PC-9 (cell line): ENCODE results near the gene MAGIX. TPM values are rescaled to one million over a fixed set of nuclear protein-coding genes. Genes with fewer than 3 reads are reported as not detected.
"Not testable (repeated sequence)": the region's sequence is repeated elsewhere in the genome, so short reads cannot be mapped to it uniquely, and the experiment has no call there.

Experiments
- BruUV-seq: library from RNA; stranded (reverse); fragments of 400-500 nt; replicated peaks from 2 replicates; lab custom pipeline; 2021; lab: Mats Ljungman, UMichigan
- CTCF ChIA-PET: fragments of 300-600 bp; sonication (Branson Sonifier 250); formaldehyde crosslinking; loops from one replicate; lab custom pipeline; 2022; ENCODE audit warnings: antibody characterized with exemption; lab: Charles Lee
- POLR2A ChIA-PET: fragments of 300-600 bp; sonication (Branson Sonifier 250); formaldehyde crosslinking; loops from one replicate; lab custom pipeline; 2022; ENCODE audit warnings: antibody characterized with exemption; ENCODE audit not compliant: unreplicated experiment; lab: Charles Lee
- DNase-seq, 2 experiments: peaks; one replicate each; pipeline versions ENCODE4 v3.0.0 to v3.0.0-alpha.2; 2015 to 2022; ENCODE audit warnings: mixed read lengths in 1 of 2
- H2AFZ ChIP-seq: fragments of 200-600 bp; sonication (generic); 2 replicates; pipeline ENCODE4 v1.8.1; 2017; ENCODE audit warnings: antibody characterized with exemption
- H3F3A ChIP-seq: fragments of 200-600 bp; sonication (generic); 2 replicates; pipeline ENCODE4 v1.8.1; 2017; ENCODE audit warnings: antibody characterized with exemption, mild to moderate bottlenecking, low read depth; ENCODE audit not compliant: insufficient read depth
- H3K27ac ChIP-seq: fragments of 200-600 bp; sonication (generic); 2 replicates; pipeline ENCODE4 v1.6.1; 2016; ENCODE audit warnings: mixed run types
- H3K27me3 ChIP-seq: fragments of 200-600 bp; sonication (generic); 2 replicates; pipeline ENCODE4 v1.6.1; 2016; ENCODE audit warnings: low read depth, mixed run types; ENCODE audit not compliant: insufficient read depth
- H3K36me3 ChIP-seq: fragments of 200-600 bp; sonication (generic); 2 replicates; pipeline ENCODE4 v1.6.1; 2016; ENCODE audit warnings: low read depth, mixed run types
- H3K4me1 ChIP-seq: fragments of 200-600 bp; sonication (generic); replicated peaks from 2 replicates; pipeline ENCODE4 v1.6.1; 2016; ENCODE audit warnings: mixed run types; ENCODE audit not compliant: insufficient read depth
- H3K4me2 ChIP-seq: fragments of 200-600 bp; sonication (generic); 2 replicates; pipeline ENCODE4 v1.6.1; 2017; ENCODE audit warnings: mixed run types
- H3K4me3 ChIP-seq: fragments of 200-600 bp; sonication (generic); 2 replicates; pipeline ENCODE4 v1.6.1; 2016; ENCODE audit warnings: mixed run types
- H3K79me2 ChIP-seq: fragments of 200-600 bp; sonication (generic); 2 replicates; pipeline ENCODE4 v1.6.1; 2017; ENCODE audit warnings: low read depth, mixed run types
- H3K9me2 ChIP-seq: fragments of 200-600 bp; sonication (generic); 2 replicates; pipeline ENCODE4 v1.8.1; 2017; ENCODE audit warnings: mild to moderate bottlenecking; ENCODE audit not compliant: insufficient read depth
- H3K9me3 ChIP-seq: fragments of 200-600 bp; sonication (generic); 2 replicates; pipeline ENCODE4 v1.8.1; 2016; ENCODE audit warnings: low read depth; ENCODE audit not compliant: insufficient read depth
- H4K20me1 ChIP-seq: fragments of 200-600 bp; sonication (generic); 2 replicates; pipeline ENCODE4 v1.8.1; 2017; ENCODE audit not compliant: insufficient read depth
- EZH2 ChIP-seq: fragments of 200-600 bp; sonication (generic); IDR thresholded peaks from 2 replicates; pipeline ENCODE4 v1.8.0; 2017; ENCODE audit warnings: antibody characterized with exemption, low read depth
- intact Hi-C: fragments of 100-400 bp; cut with micrococcal nuclease; formaldehyde crosslinking; loops from one replicate; pipeline ENCODE4 v1.10.0; 2022; ENCODE audit not compliant: unreplicated experiment
- total RNA-seq: library from RNA; stranded (reverse); gene quantifications from 2 replicates; pipeline ENCODE4 v1.2.3, GENCODE V29; 2021
- TF ChIP-seq, protein P1 (sequence below): fragments of 200-600 bp; sonication (generic); conservative IDR thresholded peaks from 2 replicates; pipeline ENCODE4 v1.6.1; 2017; ENCODE audit warnings: mixed run types, antibody characterized with exemption, mild to moderate bottlenecking, moderate library complexity

Gene MAGIX
- total RNA-seq, 1 experiment from 2014 or later: 1.8 TPM

DNA sequence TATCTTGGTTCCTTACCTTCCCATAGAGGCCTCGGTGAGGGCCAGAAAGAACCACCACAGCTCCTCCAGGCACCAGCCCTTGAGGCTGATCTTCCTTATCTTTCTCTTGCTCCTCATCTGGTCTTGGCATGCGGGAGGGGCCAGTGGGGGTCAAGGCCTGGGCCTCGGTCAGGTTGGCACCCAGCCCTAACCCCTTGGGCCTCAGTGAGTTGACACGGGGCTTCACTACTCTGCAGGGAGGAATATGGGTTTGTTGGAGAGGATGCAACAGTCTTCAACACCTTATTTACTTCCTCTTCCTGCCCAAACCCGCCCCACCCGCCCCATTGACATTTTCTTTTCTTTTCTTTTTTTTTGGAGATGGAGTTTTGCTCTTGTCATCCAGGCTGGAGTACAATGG lies 45.0 kb upstream of the MAGIX start:
- no peak overlapping the region for H2AFZ ChIP-seq
- no peaks in the 10 kb centered on the region for H3F3A ChIP-seq
- H3K9me2 ChIP-seq: no peaks in the 10 kb centered on the region
- H3K36me3 ChIP-seq: no peaks in the 10 kb centered on the region
- intact Hi-C loops: no loop called here
- no peaks in the 10 kb centered on the region for H3K4me1 ChIP-seq
- no peak for DNase-seq
- BruUV-seq: no TSS peak
- no peaks in the 10 kb centered on the region for H4K20me1 ChIP-seq
- ChIA-PET CTCF (no interaction called here), POLR2A (no interaction called here)
- H3K4me2 ChIP-seq: no peak overlapping the region
- no peak overlapping the region for H3K27ac ChIP-seq
- no peak for TF ChIP-seq EZH2
- TF ChIP-seq, protein P1, sequence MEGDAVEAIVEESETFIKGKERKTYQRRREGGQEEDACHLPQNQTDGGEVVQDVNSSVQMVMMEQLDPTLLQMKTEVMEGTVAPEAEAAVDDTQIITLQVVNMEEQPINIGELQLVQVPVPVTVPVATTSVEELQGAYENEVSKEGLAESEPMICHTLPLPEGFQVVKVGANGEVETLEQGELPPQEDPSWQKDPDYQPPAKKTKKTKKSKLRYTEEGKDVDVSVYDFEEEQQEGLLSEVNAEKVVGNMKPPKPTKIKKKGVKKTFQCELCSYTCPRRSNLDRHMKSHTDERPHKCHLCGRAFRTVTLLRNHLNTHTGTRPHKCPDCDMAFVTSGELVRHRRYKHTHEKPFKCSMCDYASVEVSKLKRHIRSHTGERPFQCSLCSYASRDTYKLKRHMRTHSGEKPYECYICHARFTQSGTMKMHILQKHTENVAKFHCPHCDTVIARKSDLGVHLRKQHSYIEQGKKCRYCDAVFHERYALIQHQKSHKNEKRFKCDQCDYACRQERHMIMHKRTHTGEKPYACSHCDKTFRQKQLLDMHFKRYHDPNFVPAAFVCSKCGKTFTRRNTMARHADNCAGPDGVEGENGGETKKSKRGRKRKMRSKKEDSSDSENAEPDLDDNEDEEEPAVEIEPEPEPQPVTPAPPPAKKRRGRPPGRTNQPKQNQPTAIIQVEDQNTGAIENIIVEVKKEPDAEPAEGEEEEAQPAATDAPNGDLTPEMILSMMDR: no peak
- no peak overlapping the region for H3K4me3 ChIP-seq
- H3K9me3 ChIP-seq: no peaks in the 10 kb centered on the region
- H3K79me2 ChIP-seq: no peaks in the 10 kb centered on the region; the same call in 1 of the 2 replicates
- no peaks in the 10 kb centered on the region for H3K27me3 ChIP-seq

DNA sequence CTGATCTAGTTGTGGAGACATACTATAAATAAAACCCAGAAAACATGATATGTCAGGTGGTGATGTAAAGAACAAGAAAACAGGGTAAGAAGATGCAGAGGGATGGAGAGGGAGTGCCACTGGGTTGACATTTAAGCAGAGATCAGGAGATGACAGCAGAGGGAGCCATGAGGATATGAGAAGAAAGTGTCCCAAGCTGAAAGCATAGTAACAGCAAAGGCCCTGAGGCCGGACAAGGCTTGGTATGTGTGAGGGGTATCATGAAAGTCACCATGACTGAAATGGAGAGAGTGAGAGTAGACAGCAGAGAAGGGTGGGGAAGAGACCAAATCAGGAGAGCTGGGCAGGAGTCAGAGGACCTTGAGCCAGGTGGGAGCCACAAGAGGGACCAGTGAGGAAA lies 42.5 kb upstream of the MAGIX start:
- BruUV-seq: no TSS peak
- no peaks in the 10 kb centered on the region for H3K9me3 ChIP-seq
- no peak overlapping the region for H3K4me2 ChIP-seq
- no peaks in the 10 kb centered on the region for H3F3A ChIP-seq
- peaks cover 6% of the 10 kb centered on the region; the same call in 1 of the 2 replicates for H3K79me2 ChIP-seq
- ChIA-PET POLR2A (no interaction called here), CTCF (no interaction called here)
- no peak for DNase-seq
- TF ChIP-seq, protein P1: no peak
- no peak for TF ChIP-seq EZH2
- H3K27ac ChIP-seq: no peak overlapping the region
- no peak overlapping the region for H2AFZ ChIP-seq
- no peaks in the 10 kb centered on the region for H4K20me1 ChIP-seq
- intact Hi-C loops: loop anchor here (5.0 kb wide), 1 partner anchor 52 kb away; the partner anchor contains the start of gene PLP2
- H3K9me2 ChIP-seq: no peaks in the 10 kb centered on the region
- no peaks in the 10 kb centered on the region for H3K4me1 ChIP-seq
- no peaks in the 10 kb centered on the region for H3K27me3 ChIP-seq
- no peaks in the 10 kb centered on the region for H3K36me3 ChIP-seq
- H3K4me3 ChIP-seq: no peak overlapping the region

DNA sequence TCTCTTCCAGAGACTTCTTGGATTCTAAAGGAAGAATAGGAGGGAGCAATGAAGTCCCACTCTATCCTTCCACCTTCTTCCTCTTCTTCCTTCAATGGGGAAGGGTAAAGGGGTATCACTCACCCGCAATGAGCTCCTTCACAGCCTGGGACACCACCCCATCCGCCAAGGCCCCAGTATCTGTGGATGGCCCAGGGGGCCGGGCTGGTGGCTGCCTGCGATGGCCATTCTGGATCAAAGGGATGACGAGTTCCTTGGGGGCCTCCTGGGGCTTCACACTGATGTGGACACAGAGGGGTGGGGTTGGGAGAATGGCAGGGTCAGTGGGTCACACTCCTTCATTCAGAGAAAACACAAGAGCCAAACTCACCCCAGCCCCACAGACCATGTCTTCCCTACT lies 40.1 kb upstream of the MAGIX start:
- DNase-seq: no peak
- Histone ChIP-seq H3K9me3 (no peaks in the 10 kb centered on the region), H3K36me3 (no peaks in the 10 kb centered on the region), H4K20me1 (no peaks in the 10 kb centered on the region), H3K9me2 (no peaks in the 10 kb centered on the region), H3K4me1 (no peaks in the 10 kb centered on the region), H3K4me3 (peak overlapping the region; percentile 62; the same call in 1 of the 2 replicates), H3K27ac (no peak overlapping the region), H3K79me2 (peaks cover 6% of the 10 kb centered on the region; the same call in 1 of the 2 replicates), H3K4me2 (peak overlapping the region; percentile 72), H3F3A (no peaks in the 10 kb centered on the region), H2AFZ (no peak overlapping the region), H3K27me3 (no peaks in the 10 kb centered on the region)
- intact Hi-C loops: loop anchor here (5.0 kb wide), 1 partner anchor 50 kb away; the partner anchor contains the start of gene PLP2
- ChIA-PET CTCF (interaction anchor here (0.6 to 1.1 kb wide), 2 partner anchors 33 to 120 kb away, joined by 3 read pairs; partner anchors contain the start of gene GRIPAP1), POLR2A (no interaction called here)
- BruUV-seq: no TSS peak
- no peak for TF ChIP-seq EZH2
- TF ChIP-seq, protein P1: no peak

DNA sequence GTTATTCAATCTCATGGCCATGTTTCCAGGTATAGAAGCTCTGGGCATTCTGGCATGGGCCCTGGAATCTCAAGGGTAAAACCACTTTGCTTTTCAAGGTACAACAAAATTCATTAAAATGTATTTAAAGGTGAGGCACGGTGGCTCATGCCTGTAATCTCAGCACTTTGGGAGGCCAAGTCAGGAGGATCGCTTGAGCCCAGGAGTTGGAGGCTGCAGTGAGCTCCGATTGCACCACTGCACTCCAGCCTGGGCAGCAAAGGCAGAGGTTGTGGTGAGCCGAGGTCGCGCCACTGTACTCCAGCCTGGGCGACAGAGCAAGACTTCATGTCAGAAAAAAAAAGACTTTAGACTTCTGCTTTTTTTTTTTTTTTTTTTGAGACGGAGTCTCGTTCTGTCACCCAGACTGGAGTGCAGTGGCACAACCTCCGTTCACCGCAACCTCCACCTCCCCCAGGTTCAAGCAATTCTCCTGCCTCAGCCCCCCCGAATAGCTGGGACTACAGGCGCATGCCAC lies 34.8 kb upstream of the MAGIX start:
- H3K4me1 ChIP-seq, H3K4me2 ChIP-seq, CTCF ChIA-PET, H3K9me3 ChIP-seq, H2AFZ ChIP-seq, H4K20me1 ChIP-seq, DNase-seq, H3K79me2 ChIP-seq, H3K4me3 ChIP-seq, intact Hi-C loops, BruUV-seq, H3K9me2 ChIP-seq, POLR2A ChIA-PET, H3K27ac ChIP-seq, H3K36me3 ChIP-seq, H3F3A ChIP-seq, H3K27me3 ChIP-seq: not testable (repeated sequence)
